Measurements from ENCODE around the gene PREB. TPM values are rescaled to one million over a fixed set of nuclear protein-coding genes. Genes with fewer than 3 reads are reported as not detected.

PREB gene
- total RNA-seq, 1 donor from 2014 or later = 56.3 TPM

DNA sequence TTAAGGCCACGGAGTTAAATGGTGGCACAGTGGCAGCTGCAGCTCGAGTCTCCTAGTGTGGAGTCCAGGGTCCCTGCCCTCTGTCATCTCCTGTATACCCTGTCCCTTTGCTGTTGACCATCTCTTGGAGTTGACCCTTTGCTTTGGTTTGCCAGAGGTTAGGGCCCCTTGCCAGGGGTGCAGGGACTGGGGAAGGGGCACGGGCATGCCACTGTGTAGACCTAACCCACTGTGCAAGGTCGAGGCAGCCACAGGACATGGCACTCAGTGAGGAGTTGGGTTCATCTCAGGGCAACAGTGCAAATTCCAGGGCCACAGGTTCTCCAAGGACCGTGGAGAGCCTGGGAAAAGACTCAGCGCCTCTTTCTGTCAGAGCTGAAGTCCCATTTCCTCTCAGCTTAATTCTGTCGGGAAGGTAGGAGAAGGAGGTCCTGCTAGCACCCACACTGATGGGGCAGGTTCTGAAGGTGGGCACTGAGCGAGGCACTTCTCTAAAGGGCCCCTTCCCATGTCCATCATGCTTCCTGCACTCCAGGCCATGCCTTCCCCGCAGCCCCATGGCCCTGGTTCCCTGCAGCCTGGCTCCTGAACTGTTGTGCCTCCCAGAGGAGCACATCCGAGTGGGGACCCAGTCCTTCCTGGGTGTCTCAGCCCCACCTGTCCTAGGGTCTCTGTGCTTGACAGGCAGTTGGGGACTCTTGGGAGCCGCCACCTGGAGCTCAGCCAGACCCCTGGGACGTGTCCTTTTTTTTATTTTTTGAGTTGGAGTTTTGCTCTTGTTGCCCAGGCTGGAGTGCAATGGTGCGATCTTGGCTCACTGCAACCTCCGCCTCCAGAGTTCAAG is 45.1 kb downstream of the PREB start:
- TF ChIP-seq, protein P1, sequence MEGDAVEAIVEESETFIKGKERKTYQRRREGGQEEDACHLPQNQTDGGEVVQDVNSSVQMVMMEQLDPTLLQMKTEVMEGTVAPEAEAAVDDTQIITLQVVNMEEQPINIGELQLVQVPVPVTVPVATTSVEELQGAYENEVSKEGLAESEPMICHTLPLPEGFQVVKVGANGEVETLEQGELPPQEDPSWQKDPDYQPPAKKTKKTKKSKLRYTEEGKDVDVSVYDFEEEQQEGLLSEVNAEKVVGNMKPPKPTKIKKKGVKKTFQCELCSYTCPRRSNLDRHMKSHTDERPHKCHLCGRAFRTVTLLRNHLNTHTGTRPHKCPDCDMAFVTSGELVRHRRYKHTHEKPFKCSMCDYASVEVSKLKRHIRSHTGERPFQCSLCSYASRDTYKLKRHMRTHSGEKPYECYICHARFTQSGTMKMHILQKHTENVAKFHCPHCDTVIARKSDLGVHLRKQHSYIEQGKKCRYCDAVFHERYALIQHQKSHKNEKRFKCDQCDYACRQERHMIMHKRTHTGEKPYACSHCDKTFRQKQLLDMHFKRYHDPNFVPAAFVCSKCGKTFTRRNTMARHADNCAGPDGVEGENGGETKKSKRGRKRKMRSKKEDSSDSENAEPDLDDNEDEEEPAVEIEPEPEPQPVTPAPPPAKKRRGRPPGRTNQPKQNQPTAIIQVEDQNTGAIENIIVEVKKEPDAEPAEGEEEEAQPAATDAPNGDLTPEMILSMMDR (conservative IDR thresholded peaks at IDR 0.05) = no peak
- Mint-ChIP-seq H3K36me3 (ENCODE audit: low read depth) (no peaks in the 10 kb centered on the region), H3K27me3 (ENCODE audit: low read depth) (peaks cover 10% of the 10 kb centered on the region), H3K4me3 (peak overlapping the region; percentile 71), H3K9me3 (no peaks in the 10 kb centered on the region), H3K4me1 (peaks cover 19% of the 10 kb centered on the region), H3K27ac (ENCODE audit: unreplicated experiment) (no peak overlapping the region)
- no peak for DNase-seq (ENCODE audit: low read depth, low spot score)

DNA sequence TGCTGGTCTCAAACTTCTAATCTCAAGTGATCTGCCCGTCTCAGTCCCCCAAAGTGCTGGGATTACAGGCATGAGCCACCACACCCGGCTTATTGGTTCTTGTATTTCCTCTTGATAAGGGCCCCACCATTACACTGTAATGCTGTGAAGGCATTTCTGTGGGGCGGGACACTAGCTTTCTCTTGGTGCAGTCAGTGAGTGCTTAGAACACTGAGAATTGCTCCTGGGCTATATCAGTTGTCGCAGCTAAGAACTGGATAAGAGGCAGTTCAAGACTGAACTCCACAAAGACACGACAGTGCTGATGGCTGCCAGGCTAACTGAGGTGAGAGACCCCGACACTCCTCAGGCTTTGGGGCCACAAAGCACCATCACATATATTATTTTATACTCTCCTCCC is 45.8 kb downstream of the PREB start:
- Mint-ChIP-seq H3K27ac (ENCODE audit: unreplicated experiment) (no peak overlapping the region), H3K27me3 (ENCODE audit: low read depth) (peaks cover 10% of the 10 kb centered on the region), H3K36me3 (ENCODE audit: low read depth) (no peaks in the 10 kb centered on the region), H3K4me1 (peaks cover 19% of the 10 kb centered on the region), H3K4me3 (peak overlapping the region; percentile 71), H3K9me3 (no peaks in the 10 kb centered on the region)
- no peak for DNase-seq (ENCODE audit: low read depth, low spot score)
- TF ChIP-seq, protein P1 (conservative IDR thresholded peaks at IDR 0.05) = no peak

DNA sequence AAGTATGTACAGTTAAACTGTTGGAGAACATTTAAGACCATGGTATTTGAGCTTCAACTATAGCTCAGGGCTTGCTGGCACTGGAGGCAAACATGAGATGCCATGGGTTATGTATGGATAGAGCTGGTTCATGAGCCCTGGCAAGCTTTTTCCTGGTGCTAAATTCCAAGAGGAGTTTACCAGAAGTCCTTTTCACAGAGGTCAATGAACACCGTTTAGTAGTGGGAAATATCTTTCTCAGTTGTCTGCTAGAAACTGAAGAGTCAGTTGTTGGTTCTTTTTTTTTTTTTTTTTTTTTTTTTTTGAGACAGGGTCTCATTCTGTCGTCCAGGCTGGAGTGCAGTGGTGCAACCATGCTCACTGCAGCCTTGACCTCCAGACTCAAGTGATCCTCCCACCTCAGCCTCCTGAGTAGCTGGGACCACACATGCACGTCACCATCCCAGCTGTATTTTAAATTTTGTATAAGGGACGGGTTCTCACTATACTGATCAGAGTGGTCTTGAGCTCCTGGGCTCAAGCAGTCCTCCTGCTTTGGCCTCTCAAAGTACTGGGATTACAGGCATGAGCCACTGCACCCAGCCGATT is 46.5 kb downstream of the PREB start:
- peak overlapping the region; percentile 88 for H3K4me3 Mint-ChIP-seq
- no peaks in the 10 kb centered on the region for H3K9me3 Mint-ChIP-seq
- TF ChIP-seq, protein P1 (conservative IDR thresholded peaks at IDR 0.05) = no peak
- H3K27me3 Mint-ChIP-seq (ENCODE audit: low read depth) = peaks cover 10% of the 10 kb centered on the region
- H3K36me3 Mint-ChIP-seq (ENCODE audit: low read depth) = no peaks in the 10 kb centered on the region
- peaks cover 19% of the 10 kb centered on the region for H3K4me1 Mint-ChIP-seq
- no peak overlapping the region for H3K27ac Mint-ChIP-seq (ENCODE audit: unreplicated experiment)
- no peak for DNase-seq (ENCODE audit: low read depth, low spot score)

DNA sequence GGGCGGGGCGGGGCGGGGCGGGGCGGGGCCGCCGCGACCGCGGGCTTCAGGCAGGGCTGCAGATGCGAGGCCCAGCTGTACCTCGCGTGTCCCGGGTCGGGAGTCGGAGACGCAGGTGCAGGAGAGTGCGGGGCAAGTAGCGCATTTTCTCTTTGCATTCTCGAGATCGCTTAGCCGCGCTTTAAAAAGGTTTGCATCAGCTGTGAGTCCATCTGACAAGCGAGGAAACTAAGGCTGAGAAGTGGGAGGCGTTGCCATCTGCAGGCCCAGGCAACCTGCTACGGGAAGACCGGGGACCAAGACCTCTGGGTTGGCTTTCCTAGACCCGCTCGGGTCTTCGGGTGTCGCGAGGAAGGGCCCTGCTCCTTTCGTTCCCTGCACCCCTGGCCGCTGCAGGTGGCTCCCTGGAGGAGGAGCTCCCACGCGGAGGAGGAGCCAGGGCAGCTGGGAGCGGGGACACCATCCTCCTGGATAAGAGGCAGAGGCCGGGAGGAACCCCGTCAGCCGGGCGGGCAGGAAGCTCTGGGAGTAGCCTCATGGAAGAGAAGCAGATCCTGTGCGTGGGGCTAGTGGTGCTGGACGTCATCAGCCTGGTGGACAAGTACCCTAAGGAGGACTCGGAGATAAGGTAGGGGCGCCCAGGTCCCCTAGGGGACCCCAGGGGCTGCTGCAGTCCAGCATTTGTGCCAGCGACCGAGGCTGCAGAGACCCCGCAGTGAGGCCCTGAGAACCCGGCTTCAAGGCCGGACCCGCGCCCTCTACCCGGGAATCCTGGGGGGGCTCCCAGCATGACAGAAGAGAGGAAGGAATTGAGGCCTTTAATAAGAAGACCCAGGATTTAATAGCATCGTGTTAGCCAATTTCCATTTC is 47.5 kb downstream of the PREB start, which contains the start of gene KHK:
TSS of gene KHK (plus strand) at position 49 of the 870 bp plus-strand sequence. CDS start at position 537, 488 bp downstream.
- H3K36me3 Mint-ChIP-seq (ENCODE audit: low read depth) = no peaks in the 10 kb centered on the region
- H3K9me3 Mint-ChIP-seq = no peaks in the 10 kb centered on the region
- H3K4me3 Mint-ChIP-seq = peak within 1 kb of the TSS; percentile 88
- DNase-seq (ENCODE audit: low read depth, low spot score) = peak; percentile 25
- H3K4me1 Mint-ChIP-seq = peaks cover 19% of the 10 kb centered on the region
- H3K27me3 Mint-ChIP-seq (ENCODE audit: low read depth) = peaks cover 10% of the 10 kb centered on the region
- H3K27ac Mint-ChIP-seq (ENCODE audit: unreplicated experiment) = peak within 1 kb of the TSS; percentile 67
- TF ChIP-seq, protein P1 (conservative IDR thresholded peaks at IDR 0.05) = no peak

DNA sequence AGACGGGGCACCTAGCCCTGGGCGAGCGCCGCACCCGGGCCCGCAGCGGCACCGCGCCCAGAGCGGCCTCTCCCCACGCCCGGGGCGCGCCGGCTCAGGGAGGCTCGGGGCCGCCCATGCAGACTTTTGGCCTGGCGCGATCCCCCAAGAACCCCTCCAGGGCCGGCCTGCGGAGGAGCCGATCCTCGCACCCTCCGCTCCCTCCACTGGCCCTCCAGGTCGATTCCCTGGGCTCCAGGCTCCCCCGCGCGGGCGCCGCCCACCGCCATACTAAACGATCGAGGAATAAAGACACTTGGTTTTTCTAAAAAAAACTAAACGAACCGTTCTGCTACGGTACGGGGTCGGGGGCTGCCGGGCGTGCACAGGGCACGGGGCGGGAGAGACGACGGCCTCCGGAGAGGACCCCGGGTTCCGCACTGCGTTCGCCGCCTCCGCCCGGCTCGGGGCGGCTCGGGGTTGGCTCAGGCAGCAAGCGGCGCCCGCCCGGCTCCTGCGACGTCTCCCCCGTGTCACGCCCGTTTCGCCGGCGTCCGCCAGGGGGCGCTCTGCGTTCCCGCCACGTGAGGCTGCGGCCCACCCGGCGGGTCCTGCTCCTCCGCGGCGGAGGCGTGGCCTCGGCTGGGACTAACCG is 48.2 kb downstream of the PREB start:
- Mint-ChIP-seq H3K36me3 (ENCODE audit: low read depth) (no peaks in the 10 kb centered on the region), H3K9me3 (no peaks in the 10 kb centered on the region), H3K27ac (ENCODE audit: unreplicated experiment) (peak overlapping the region; percentile 67), H3K4me3 (peak overlapping the region; percentile 86), H3K4me1 (peaks cover 24% of the 10 kb centered on the region), H3K27me3 (ENCODE audit: low read depth) (peaks cover 12% of the 10 kb centered on the region)
- peak; percentile 100 for DNase-seq (ENCODE audit: low read depth, low spot score)
- TF ChIP-seq, protein P1 (conservative IDR thresholded peaks at IDR 0.05) = peak; percentile 89

Measured in neural crest cell (in vitro differentiated cells).